Measurements from ENCODE around the gene ARMC7.
A peak's percentile ranks its signal among the peaks of the same experiment; 100 is the strongest.
"Not testable (repeated sequence)": the region's sequence is repeated elsewhere in the genome, so short reads cannot be mapped to it uniquely, and the experiment has no call there.

Gene ARMC7

GRCh38 chr17:75130059-75130631 lies 20.4 kb downstream of the ARMC7 start:
- no peak for DNase-seq (ENCODE audit: low read depth)

GRCh38 chr17:75130632-75131277 lies 21.0 kb downstream of the ARMC7 start:
- DNase-seq (ENCODE audit: low read depth) = peak; percentile 57

DNA sequence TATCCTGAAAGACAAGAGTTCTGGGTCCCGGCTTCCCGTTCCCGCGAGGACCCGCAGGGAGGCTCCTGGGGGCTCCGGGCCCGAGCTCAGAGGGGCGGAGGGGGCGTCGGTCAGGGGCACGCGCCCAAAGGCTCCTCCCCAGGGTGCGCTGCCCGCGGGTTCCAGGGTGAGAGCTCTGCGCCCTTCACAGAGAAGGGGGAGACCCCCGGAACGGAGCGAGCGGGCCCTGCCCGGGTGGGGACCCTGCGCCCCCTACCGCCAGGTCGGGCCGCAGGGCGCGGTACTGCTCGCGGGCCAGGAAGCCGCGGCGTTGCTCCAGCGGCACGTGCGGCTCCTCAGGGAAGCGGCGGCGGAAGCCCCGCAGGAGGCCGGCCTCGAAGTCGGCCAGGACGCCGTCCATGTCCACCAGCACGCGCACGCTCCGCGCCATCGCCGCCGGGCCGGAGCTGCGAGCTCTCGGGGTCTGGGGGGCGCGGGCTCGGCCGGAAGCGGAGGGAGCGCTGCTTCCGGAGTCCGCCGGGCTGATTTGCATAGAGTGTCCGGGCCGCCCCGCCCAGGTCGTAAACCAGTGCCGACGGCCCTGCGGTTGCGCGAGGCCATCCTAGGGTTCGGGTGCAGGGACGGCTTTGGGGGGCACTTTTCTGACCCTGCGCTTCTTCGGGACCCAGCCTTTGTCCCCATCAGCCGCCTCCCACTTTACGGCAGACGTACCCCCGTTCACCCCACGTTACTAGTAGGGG lies 21.7 kb downstream of the ARMC7 start, which contains the start of gene NT5C:
Gene NT5C, minus strand, starts transcription at position 465 of the 740 bp plus-strand sequence. Its CDS starts 35 bp downstream, at position 430.
- DNase-seq (ENCODE audit: low read depth) = peak; percentile 71

DNA sequence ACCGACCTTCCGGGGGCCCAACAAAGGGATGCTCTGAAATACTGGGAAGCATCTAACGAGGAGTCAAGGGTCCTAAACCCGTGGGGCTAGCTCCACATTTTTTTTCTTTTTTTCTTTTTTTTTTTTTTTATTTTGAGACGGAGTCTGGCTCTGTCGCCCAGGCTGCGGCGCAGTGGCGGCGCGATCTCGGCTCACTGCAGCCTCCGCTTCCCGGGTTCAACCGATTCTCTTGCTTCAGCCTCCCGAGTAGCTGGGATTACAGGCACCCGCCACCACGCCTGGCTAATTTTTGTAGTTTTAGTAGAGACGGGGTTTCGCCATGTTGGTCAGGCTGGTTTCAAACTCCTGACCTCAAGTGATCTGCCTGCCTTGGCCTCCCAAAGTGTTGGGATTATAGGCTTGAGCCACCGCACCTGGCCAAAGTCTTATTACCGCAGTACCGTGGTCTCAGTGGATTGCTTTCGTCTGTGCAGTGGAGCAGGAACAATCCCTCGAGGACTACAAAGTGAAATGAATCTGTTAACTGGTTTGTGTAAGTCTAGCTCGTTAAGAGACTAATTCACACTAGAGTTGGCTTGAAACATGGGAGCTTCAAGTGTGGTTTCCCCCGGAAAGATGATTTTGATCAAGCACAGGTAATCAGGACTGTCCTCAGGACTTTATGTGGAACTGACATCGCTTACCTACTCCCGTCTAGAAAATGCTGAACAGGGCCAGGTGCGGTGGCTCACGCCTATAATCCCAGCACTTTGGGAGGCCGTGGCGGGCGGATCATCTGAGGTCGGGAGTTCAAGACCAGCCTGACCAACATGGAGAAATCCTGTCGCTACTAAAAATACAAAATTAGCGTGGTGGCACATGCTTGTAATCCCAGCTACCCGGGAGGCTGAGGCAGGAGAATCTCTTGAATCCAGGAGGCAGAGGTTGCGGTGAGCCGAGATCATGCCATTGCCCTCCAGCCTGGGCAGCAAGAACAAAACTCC lies 22.5 kb downstream of the ARMC7 start:
- not testable (repeated sequence) for DNase-seq (ENCODE audit: low read depth)

DNA sequence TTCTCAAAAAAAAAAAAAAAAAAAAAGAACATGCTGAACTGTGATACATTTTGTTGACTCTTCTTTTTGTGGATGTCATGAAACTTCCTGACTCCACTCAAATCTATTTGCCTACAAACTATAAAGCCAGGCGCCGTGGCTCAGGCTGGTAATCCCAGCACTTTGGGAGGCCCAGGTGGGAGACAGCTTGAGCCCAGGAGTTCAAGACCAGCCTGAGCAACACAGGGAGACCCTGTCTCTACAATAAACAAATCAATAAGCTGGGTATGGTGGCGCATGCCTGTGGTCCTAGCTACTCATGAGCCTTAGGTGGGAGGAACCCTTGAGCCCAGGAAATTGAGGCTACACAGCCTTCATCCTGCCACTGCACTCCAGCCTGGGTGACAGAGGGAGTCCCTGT lies 23.2 kb downstream of the ARMC7 start:
- no peak for DNase-seq (ENCODE audit: low read depth)

- DNase-seq (ENCODE audit: low read depth) = not testable (repeated sequence)
Observed at GRCh38 chr17:75133607-75134347, 24.0 kb downstream of the ARMC7 start.

GRCh38 chr17:75135452-75135851 lies 25.7 kb downstream of the ARMC7 start:
- DNase-seq (ENCODE audit: low read depth) = no peak

GRCh38 chr17:75135946-75136345 lies 26.2 kb downstream of the ARMC7 start:
- DNase-seq (ENCODE audit: low read depth) = no peak

- not testable (repeated sequence) for DNase-seq (ENCODE audit: low read depth)
Observed at GRCh38 chr17:75137762-75138161, 28.0 kb downstream of the ARMC7 start.

GRCh38 chr17:75138519-75138918 lies 28.8 kb downstream of the ARMC7 start:
- DNase-seq (ENCODE audit: low read depth) = no peak

DNA sequence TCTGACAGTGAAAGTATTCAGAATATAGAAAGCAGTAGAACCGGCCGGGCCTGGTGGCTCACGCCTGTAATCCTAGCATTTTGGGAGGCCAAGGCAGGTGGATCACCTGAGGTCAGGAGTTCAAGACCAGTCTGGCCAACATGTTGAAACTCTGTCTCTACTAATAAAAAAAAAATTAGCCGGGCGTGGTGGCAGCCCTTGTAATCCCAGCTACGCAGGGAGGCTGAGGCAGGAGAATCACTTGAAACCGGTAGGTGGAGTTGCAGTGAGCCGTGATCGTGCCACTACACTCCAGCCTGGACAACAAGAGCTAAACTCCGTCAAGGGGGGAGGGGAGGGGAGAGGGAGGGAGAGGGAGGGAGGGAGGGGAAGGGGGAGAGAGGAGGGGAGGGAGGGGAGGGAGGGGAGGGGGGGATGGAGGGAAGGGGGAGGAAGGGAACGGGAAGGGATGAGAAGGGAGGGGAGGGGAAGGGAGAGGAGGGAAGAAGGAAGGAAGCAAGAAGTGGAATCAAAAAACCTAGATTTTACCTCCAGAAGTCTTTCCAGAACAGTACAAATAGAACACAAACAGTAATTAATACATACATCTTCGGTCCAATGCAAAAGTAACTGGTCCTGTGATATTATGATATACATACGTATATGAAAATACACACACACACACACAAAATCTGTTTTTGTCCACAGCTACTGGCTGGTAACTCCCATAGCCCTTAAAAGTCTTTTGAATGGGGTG lies 32.6 kb downstream of the ARMC7 start:
- DNase-seq (ENCODE audit: low read depth) = no peak

GRCh38 chr17:75144816-75145512 lies 35.2 kb downstream of the ARMC7 start:
- DNase-seq (ENCODE audit: low read depth) = no peak

DNA sequence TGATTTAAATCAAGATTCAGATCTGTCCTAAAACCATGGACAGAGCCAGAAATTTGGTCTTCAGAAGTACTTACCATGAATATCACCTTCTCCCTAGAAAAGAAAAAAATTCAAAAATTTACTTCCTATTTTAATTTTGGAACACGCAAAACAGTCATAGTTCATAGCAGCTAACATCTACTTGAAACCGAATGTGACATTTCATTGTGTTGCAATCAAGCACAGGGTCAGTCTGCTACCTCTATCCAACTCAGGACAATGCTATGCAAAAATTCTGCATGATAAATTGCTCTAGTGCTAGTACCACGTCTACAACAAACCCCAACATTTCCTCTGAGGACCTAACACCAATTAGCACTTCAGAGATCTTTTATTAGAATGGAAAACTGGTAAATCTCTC lies 36.8 kb downstream of the ARMC7 start:
- DNase-seq (ENCODE audit: low read depth) = peak; percentile 76

DNA sequence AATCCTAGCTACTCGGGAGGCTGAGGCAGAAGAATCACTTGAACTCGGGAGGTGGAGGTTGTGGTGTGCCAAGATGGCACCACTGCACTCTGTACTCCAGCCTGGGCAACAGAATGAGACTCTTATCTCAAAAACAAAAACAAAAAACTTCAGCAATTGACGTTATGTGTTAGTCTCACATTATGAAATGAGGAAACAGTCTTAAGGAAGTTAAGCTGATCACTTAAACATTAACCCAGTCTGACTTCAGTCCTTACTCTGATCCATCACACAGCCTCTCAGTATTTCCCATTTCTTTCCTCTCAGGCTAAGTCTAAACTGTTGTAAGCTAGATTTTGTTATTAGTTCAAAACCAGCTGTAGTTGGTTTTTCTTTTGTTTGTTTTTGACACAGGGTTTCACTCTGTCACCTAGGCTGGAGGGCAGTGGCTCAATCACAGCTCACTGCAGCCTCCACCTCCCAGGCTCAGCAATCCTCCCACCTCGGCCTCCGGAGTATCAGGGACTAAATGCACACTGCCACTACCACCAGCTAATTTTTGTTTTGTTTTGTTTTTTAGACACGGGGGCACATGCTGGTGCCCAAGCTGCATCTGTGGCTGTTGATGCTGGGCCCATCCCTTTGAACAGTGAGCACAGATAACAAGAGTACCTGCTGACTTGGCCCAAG lies 38.2 kb downstream of the ARMC7 start:
- no peak for DNase-seq (ENCODE audit: low read depth)

DNA sequence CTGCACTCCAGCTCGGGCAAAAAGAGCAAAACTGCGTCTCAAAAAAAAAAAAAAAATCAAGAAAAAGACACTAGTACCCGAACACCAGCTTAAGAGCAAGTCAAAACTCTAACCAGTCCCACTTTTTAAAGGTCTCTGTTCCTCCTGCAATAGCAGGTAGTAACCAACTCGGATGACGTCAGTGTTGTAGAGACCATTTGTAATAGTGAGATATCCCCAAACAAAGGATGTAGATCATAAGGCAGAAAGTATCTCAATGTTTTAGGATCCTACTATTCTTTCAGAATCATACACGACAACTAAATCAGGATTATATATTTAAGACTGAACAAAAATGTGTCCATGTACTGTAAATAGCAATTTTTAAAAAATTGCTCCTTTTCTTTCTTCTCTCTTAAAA lies 42.2 kb downstream of the ARMC7 start:
- no peak for DNase-seq (ENCODE audit: low read depth)

DNA sequence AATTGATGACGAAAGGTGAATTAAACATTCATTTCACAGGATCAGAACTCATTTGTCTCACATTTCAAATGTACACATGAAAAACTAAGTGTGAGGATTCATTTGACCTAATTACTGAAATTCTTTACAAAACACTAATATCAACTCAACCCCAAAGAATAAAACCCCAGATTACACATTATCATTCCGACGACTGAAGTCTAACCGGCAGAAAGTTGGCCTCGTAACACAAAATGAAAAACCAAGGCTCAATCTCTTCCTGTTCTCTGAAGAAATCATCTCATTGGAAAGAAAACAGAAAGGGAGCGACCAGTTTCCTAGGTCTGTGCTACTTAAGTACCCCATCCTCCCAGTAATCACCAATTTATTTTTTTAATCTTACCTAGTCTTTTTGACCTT lies 42.8 kb downstream of the ARMC7 start:
- no peak for DNase-seq (ENCODE audit: low read depth)

GRCh38 chr17:75152922-75153779 lies 43.4 kb downstream of the ARMC7 start:
- peak; percentile 31 for DNase-seq (ENCODE audit: low read depth)

DNA sequence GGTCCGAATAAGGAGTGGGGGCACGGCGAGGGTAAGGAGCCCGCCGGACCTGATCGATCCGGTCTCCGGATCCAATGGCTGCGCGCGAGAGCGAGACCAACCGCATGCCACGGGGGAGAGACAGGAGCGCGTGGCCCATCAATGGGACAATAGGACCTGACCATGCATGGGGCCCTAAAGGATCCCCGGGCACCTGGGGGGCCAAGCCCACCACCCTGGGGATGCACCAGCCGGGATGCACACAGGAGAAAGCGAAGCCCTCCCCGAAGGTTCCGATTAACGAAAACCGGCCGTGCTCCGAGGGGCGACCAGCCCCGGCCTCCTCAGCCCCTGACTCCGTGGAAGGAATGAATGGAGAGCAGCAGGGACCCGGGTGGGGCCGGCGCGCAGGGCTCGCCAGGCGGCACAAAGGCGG lies 44.0 kb downstream of the ARMC7 start:
- no peak for DNase-seq (ENCODE audit: low read depth)

All from amniotic epithelial cell (primary cell).